PC-9 (cell line): Measurements from ENCODE around the gene VPS13A.

Experiments used
- CTCF ChIP-seq: fragments of 200-600 bp; sonication (generic); conservative IDR thresholded peaks from 2 replicates; pipeline ENCODE4 v1.6.1; 2017; ENCODE audit warnings: mixed run types, antibody characterized with exemption, mild to moderate bottlenecking, moderate library complexity
- EZH2 ChIP-seq: fragments of 200-600 bp; sonication (generic); IDR thresholded peaks from 2 replicates; pipeline ENCODE4 v1.8.0; 2017; ENCODE audit warnings: antibody characterized with exemption, low read depth

DNA sequence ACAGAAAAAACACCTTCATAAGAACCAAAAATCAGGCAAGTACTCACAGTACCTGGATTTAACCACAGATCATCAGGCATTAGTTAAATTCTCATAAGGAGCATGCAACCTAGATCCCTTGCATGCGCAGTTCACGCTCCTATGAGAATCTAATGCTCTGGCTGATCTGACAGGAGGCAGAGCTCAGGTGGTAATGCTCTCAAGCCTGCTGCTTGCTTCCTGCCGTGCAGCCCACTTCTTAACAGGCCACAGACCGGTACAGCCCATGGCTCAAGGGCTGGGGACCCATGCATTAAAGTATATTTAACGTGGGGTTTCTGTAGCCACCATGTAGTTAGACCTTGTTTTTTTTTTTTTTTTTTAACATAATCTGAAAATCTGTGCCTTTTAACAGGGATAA is 147.7 kb downstream of the VPS13A start:
- no peak for TF ChIP-seq CTCF
- TF ChIP-seq EZH2: no peak
